ENCODE measurements around the gene CDK5. TPM values are rescaled to one million over a fixed set of nuclear protein-coding genes. Genes with fewer than 3 reads are reported as not detected.

CDK5 gene
- 10.3 and 12.2 TPM in 2 replicates for total RNA-seq

GRCh38 chr7:151057506-151057988, at the start of gene CDK5:
Gene CDK5, minus strand, starts transcription at chr7:151057897. Its CDS starts 49 bp downstream, at chr7:151057848.

GRCh38 chr7:151085691-151086620, 28.3 kb upstream of the CDK5 start, which contains the start of gene AGAP3:
Gene AGAP3, plus strand, starts transcription at chr7:151086475. Its CDS starts 267 bp downstream, at chr7:151086742.

GRCh38 chr7:151083071-151083823, 25.6 kb upstream of the CDK5 start, which contains the start of gene TMUB1:
Gene TMUB1, minus strand, starts transcription at chr7:151083493. Its CDS starts 930 bp downstream, at chr7:151082563.

GRCh38 chr7:151080522-151081169, 22.9 kb upstream of the CDK5 start, which contains the start of gene FASTK:
Gene FASTK, minus strand, starts transcription at chr7:151080809. Its CDS starts 43 bp downstream, at chr7:151080766.

DNA sequence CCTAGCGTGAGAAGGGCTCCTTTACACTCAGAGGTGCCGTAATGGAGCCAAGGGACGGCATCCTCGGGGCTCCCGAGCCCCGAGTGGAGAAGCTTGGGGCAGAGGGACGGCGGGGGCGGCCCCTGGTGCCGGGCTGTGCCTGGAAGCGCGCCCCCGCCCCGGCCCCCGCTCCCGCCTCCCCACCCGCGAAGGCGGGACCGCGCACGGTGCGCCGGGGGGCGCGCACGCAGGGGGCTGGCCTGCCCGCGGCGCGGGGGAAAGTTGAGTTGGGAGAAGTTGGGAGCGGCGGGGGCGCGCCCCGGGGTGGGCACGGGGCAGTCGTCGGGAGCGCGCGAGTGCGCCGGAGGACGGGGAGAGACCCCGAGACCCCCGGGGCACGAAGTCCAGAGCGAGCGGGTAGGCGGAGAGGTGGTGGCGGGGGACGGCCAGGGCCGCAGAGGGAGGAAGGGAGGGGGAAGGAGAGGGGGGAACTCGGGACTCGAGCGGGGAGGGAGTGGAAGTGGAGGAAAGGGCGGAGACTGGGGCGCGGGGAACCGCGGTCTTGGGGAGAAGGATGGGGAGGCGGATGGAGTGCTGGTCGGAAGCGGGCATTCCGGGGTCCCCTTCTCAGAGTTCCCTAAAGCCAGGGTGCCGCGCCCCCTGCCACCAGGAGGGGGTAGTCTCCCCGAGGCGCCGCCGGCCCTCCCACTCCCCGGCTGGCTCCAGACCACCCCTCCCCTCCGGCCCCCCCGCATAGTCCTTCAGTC, 1.8 kb upstream of the CDK5 start, which contains the start of gene SLC4A2:
TSS of gene SLC4A2 (plus strand) at position 223 of the 746 bp plus-strand sequence. CDS start 2,399 bp downstream, outside the sequence.

GRCh38 chr7:151047976-151048815, 9.5 kb downstream of the CDK5 start, which contains the start of gene ASIC3:
Gene ASIC3, plus strand, starts transcription at chr7:151048531. Its CDS starts 355 bp downstream, at chr7:151048886.

GRCh38 chr7:151028131-151028947, 29.4 kb downstream of the CDK5 start, which contains the start of gene ABCB8:
Gene ABCB8, plus strand, starts transcription at chr7:151028450. Its CDS starts 66 bp downstream, at chr7:151028516.

DNA sequence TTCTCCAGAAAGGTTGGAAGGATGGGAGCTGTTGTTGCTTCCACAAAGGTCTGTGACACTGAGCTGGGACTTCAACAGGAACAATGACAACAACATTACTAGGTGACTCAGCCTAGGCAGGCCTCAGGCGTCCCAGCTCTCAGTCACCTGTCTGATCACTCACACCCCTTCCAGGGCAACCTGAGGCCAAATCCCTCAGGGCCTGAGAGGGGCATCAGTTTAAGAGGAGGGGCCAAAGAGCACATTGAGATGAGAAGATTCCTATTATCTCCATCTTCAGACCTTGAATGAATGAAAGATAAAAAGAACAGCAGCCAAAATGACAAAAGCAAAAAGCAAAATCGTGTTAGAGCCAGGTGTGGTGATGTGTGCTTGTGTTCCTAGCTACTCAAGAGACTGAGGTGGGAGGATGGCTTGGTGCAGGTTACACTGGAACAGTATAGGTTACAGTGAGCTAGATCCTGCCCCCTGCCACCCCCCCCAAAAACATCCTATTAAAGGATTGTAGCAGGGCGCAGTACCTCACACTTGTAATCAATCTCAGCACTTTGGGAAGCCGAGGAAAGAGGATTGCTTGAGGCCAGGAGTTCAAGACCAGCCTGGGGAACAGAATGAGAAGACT, 33.2 kb downstream of the CDK5 start, which contains the start of gene ATG9B:
TSS of gene ATG9B (minus strand) at position 60 of the 622 bp plus-strand sequence. CDS start 71 bp downstream, outside the sequence.

Other genes with a start within 250 kb of the CDK5 start
- not detected in 2 replicates for gene AOC1, start 205.4 kb downstream of the CDK5 start, total RNA-seq
- gene KCNH2, start 79.6 kb downstream of the CDK5 start, total RNA-seq, result not detected in 2 replicates
- gene NOS3, start 66.9 kb downstream of the CDK5 start, total RNA-seq, result 1.8 and 3.7 TPM in 2 replicates
- 0.04 and 0.08 TPM in 2 replicates for gene ATG9B, start 33.4 kb downstream of the CDK5 start, total RNA-seq
- 53.4 and 60.7 TPM in 2 replicates for gene ABCB8, start 29.4 kb downstream of the CDK5 start, total RNA-seq
- gene ASIC3, start 9.4 kb downstream of the CDK5 start, total RNA-seq, result 1.8 TPM in 1 of 2 replicates, not detected in the other
- gene SLC4A2, start 1.7 kb upstream of the CDK5 start, total RNA-seq, result 31.7 and 54.8 TPM in 2 replicates
- gene FASTK, start 22.9 kb upstream of the CDK5 start, total RNA-seq, result 55.7 and 59.6 TPM in 2 replicates
- 61.8 and 62.5 TPM in 2 replicates for gene TMUB1, start 25.6 kb upstream of the CDK5 start, total RNA-seq
- 64.6 and 79.7 TPM in 2 replicates for gene AGAP3, start 28.6 kb upstream of the CDK5 start, total RNA-seq
- gene GBX1, start 109.8 kb upstream of the CDK5 start, total RNA-seq, result not detected in 2 replicates
- not detected in 2 replicates for gene ASB10, start 129.4 kb upstream of the CDK5 start, total RNA-seq
- gene H2BK1, start 152.6 kb upstream of the CDK5 start, total RNA-seq, result not detected in 2 replicates
- 44.9 and 69.0 TPM in 2 replicates for gene ABCF2, start 169.3 kb upstream of the CDK5 start, total RNA-seq
- 34.4 and 41.7 TPM in 2 replicates for gene CHPF2, start 174.6 kb upstream of the CDK5 start, total RNA-seq
- 7.8 and 8.8 TPM in 2 replicates for gene SMARCD3, start 190.8 kb upstream of the CDK5 start, total RNA-seq